GM10248 (cell line): Measurements from ENCODE around the gene SAMD1.

ENCODE experiments used
- CTCF ChIA-PET: fragments of 300-600 bp; sonication (Branson Sonifier 250); formaldehyde crosslinking; extraction: SDS; loops from one replicate; lab custom pipeline; 2021; ENCODE audit warnings: antibody characterized with exemption; lab: Yijun Ruan, JAX
- POLR2A ChIA-PET: fragments of 350-650 bp; sonication (Branson Sonifier 250); formaldehyde crosslinking; extraction: SDS; loops from one replicate; lab custom pipeline; 2020; ENCODE audit warnings: antibody characterized with exemption; lab: Yijun Ruan, JAX
- DNase-seq: peaks from one replicate; pipeline ENCODE4 v3.0.0; 2012; ENCODE audit errors: extremely low spot score
- TF ChIP-seq, protein P1 (sequence below): IDR thresholded peaks from 2 replicates; pipeline ENCODE4 v1.5.1; 2012; ENCODE audit warnings: mild to moderate bottlenecking, low read depth; ENCODE audit errors: extremely low read depth, missing control alignments, control extremely low read depth

Gene SAMD1

DNA sequence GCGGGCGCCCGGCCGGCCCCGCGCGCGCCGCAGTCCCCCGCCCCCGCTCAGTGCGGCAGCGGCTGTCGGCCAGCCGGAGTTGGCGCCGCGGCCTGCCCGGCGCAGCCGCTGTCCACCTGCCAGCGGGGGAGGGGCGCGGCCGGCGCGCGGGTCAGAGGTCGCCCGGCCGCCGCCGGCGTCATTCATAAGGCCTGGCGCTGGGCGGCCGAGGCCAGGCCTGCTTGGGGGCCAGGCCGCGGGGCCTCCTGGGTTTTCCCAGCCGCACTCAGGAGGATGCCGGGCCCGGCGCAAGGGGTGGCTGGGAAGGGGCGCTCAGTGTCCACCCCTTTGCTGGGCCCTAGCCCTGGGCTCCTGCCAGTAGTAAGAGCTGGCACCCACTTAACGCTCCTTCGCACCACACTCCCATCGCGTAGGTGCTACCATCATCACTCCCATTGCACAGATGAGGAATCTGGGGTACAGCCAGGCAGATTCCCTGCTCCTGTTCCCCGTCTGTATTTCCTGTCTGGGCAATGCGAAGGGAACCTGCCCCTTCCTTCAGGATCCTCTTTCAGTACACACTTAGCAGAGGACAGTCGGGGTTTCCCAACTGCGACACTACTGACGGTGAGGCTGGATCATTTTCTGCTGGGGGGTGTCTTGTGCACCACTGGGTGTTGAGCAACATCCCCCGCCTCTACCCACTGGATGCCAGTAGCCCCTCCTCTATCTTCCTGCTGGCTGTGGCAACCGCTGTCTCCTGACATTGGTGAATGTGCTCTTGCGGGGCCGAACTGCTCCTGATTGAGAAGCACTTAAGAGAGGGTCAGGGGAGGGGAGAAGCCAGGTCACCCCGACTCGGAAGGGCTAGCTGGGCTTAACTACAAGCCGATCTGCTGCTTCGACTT, 27.9 kb upstream of the SAMD1 start:
- ChIA-PET POLR2A (interaction anchor here (0.5 kb wide), 1 partner anchor 558 kb away, joined by 3 read pairs; no protein-coding TSS in a partner anchor), CTCF (interaction anchor here (0.8 to 6.6 kb wide), 5 partner anchors 15 to 238 kb away, joined by 3 to 50 read pairs (median 5); partner anchors contain the start of gene ASF1B)
- TF ChIP-seq, protein P1, sequence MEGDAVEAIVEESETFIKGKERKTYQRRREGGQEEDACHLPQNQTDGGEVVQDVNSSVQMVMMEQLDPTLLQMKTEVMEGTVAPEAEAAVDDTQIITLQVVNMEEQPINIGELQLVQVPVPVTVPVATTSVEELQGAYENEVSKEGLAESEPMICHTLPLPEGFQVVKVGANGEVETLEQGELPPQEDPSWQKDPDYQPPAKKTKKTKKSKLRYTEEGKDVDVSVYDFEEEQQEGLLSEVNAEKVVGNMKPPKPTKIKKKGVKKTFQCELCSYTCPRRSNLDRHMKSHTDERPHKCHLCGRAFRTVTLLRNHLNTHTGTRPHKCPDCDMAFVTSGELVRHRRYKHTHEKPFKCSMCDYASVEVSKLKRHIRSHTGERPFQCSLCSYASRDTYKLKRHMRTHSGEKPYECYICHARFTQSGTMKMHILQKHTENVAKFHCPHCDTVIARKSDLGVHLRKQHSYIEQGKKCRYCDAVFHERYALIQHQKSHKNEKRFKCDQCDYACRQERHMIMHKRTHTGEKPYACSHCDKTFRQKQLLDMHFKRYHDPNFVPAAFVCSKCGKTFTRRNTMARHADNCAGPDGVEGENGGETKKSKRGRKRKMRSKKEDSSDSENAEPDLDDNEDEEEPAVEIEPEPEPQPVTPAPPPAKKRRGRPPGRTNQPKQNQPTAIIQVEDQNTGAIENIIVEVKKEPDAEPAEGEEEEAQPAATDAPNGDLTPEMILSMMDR: no peak
- DNase-seq: no peak

DNA sequence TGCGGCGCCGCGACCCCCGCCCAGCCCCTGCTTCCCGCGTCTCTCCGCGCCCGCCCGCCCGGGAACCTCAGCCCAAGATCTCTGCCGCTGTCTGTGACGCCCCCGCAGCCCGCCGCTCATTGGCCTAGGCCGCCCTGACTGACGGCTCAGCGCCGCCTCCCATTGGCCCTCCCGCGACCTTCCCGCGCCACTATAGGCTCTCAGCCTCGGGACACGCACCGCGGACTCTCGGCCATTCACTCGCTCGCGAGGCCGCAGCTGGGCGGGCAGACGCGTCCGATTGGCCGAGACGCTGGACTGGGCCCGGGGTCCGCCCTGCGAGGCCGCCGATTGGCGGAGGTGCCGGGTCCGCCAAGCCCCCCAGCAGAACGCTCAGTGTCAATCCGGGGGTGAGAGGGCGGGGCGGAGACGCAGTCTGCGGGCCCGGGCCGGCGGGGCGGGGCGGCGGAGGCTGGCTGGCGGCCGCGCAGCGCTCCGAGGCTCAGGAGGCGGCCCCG, 27.2 kb upstream of the SAMD1 start, which contains the start of gene PRKACA:
Gene PRKACA (minus strand): TSS at position 95 of the 497 bp plus-strand sequence. CDS start 215 bp downstream, outside the sequence.
- TF ChIP-seq, protein P1: no peak
- ChIA-PET POLR2A (interaction anchor here (0.5 kb wide), 1 partner anchor 558 kb away, joined by 3 read pairs; no protein-coding TSS in a partner anchor), CTCF (interaction anchor here (0.8 to 6.6 kb wide), 4 partner anchors 15 to 231 kb away, joined by 3 to 50 read pairs (median 5); partner anchors contain the start of gene ASF1B)
- DNase-seq: peak; percentile 99

DNA sequence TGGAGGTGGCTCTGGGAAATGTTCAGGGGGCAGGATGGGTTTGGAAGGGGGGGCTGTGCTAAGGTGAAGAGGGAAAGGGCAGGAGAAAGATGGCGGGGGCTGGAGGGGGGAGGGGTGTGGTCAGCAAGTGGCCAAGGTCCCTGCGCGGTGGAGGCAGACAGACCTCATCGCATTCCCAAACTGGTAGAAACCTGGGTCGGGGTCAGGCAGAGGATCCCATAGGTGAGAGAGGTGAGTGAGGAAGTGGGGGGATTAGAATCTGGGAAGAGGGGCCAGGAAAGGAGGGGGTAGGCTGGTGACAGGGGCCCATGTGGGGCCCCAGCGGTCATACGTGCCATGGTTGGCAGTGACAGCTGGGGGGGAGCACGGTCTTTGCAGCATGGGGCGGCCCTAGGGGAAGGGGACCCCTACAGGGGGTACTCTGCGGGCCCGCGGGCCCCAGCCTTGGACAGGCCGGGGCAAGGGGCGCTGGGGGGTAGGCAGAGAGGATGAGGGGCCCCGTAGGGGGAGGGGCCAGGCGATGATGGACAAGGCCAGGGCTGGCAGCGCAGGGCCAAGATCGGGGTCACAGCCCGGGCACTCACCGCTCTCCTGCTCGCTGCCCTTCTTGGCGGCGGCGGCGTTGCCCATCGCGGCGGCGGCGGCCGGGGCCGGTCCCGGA, 26.5 kb upstream of the SAMD1 start:
- TF ChIP-seq, protein P1: no peak
- no peak for DNase-seq
- CTCF ChIA-PET: interaction anchor here (1.2 to 6.6 kb wide), 5 partner anchors 14 to 232 kb away, joined by 3 to 50 read pairs (median 14); partner anchors contain the start of genes ASF1B and MISP3
- POLR2A ChIA-PET: no interaction called here

DNA sequence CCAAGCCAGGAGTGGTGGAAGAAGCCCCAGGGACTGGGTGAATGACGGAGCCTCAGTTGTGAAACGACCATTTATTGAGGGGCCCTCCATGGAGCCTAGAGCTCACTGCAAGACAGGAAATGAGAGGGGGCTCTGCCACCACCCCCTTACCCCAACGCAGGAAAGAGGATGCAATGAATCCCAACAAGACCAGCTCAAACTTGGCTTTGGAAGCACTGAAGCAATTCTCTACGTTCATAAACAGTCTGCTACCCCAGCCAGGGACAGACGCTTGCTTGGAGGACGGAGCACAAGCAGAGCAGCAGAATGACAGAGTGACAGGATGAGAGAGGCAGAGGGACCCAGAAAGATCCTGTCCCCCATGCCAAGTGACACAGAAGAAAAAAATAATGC, 26.0 kb upstream of the SAMD1 start:
- ChIA-PET CTCF (interaction anchor here (1.2 to 6.6 kb wide), 7 partner anchors 10 to 235 kb away, joined by 4 to 50 read pairs (median 18); partner anchors contain the start of genes ASF1B and MISP3), POLR2A (no interaction called here)
- TF ChIP-seq, protein P1: no peak
- DNase-seq: no peak

DNA sequence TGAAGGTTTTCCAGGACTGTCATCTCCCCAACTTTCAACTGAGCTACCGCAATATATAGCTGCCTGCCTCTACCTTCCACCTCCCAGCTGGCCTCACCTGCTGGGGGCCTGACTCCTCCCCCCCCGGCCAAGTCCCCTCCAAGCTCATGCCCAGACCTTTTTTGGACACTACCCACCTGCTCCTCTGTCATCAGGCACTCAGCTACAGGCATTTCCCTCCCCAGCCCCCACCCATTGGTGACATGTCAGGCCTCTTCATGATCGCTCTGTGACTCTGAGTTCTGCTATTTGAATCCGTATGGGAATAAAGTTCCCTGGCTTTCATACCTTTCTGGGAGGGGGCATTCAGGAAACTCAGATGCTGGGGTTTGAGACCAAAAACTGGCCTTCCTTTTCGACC, 25.2 kb upstream of the SAMD1 start:
- POLR2A ChIA-PET: no interaction called here

More for the DNA sequence above, 25.2 kb upstream of the SAMD1 start:
- TF ChIP-seq, protein P1: no peak
- CTCF ChIA-PET: interaction anchor here (0.9 to 6.6 kb wide), 17 partner anchors 8 to 240 kb away, joined by 3 to 50 read pairs (median 5); partner anchors contain the start of genes ASF1B, IL27RA and MISP3
- no peak for DNase-seq
